Cortex of kidney (tissue), 1 donor: ENCODE results near the gene UGT3A1.

Source experiments
- DNase-seq: peaks from one replicate; lab custom pipeline; 2025; lab: John Stamatoyannopoulos, UW

UGT3A1 gene

DNA sequence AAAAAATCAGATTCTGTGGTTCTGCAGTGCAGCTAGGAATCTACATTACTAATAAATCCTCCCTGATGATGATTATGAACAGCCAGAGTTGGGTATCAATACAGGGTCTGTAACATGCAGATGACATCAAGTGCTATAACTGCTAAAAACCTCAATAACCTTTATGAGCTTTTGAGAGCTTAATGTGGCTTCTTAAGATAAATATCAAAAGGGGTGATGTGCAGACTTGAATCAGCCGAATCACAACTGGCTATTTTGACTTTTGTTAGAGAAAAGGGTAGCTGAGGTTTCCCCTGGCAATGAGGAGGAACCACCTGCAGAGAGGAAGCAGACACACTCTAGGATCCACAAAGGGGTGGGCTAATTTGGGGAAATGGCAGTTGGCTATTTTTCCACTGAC is 83.0 kb downstream of the UGT3A1 start:
- DNase-seq, result no peak

DNA sequence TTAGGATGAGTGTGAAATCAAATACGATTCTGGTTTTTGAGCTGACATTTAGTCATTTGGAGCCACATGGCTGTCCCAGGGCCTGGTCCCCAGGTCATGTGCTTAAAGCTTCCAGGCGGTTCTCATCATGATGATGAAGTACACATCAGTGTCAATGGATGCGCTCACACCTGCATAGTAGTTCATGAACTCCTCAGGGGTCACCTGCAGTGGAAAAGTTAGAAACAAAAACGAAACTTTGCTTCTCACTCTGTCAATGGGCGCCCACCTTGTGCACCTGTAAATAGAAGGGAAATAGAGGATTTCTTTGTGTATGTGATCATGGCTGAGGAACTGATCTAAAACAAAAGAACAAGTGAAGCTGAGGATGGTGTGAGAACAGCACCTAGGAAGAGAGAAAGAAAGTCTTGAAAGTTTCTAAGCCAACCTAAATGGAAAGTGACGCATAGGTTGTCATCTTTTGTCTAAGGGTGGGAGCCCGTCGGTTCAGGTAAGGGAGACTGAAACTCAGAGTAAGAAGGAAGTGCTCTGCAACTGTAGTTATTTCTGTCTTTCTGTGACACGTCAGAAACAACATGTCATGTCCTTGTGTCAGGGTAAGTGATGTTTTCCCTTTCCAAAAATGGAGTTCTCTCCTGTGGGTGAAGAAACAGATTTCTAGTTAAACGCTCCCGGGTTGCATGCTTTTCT is 86.6 kb downstream of the UGT3A1 start:
- DNase-seq, result no peak

DNA sequence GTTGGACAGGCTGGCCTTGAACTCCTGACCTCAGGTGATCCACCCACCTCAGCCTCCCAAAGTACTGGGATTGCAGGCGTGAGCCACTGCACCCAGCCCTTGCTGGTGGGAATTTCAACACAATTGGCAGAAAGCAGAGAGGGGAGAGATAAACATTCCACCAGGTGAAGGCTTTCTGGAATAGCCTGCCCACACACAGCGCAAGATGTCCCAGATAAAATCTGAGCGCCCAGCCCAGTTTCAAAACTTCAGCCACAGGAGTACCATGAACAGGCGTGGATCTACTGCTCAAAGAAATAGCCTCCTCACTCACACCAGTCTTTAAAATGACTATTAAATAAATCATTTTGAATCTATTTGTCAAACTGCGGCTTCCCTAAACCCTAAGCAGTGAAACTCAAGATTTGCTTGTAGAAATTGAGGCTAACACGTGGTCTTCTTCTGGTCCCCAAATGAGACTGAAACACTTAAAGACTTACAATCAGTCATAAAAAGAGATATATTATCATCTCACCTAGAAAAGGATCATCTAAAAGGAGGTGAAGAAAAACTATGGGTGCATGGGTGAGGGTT is 87.5 kb downstream of the UGT3A1 start:
- DNase-seq, result no peak

DNA sequence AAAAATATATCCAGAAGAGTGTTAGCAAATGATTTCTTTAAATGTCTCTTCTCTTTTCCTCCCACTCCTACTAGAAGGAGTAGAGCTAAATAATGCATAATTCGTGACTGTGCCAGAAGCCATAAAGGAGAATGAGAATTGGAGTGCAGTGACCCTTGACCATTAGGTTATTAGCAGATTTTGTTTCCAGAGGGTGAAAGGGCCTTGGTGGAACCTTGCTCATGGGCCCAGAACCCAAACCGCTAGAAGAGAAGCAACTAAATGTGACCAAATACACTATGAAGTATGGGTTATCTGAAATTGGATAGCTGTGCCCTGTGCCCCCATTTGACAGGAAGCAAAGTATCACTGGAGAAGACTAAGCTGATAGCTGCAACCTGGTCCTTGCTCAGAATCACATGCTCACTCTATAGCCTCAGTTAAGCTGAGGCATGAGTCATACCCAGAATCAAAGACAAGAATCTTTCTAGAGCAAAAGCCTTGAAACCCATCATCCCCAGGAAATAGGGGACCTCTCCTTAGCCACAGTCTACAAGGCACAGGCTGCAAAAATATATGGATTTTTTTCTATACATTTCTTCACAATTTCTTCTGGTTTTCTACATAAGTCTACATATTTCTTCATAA is 89.0 kb downstream of the UGT3A1 start:
- DNase-seq, result no peak
